Tibial nerve (tissue), 3 donors: ENCODE results near the gene CYP2D6.

Experiments
- POLR2A ChIP-seq, 2 donors: fragments of 450-650 bp; IDR thresholded peaks; one replicate each; pipeline ENCODE4 v1.6.1; 2017; ENCODE audit warnings: antibody characterized with exemption in 2 of 2, mild to moderate bottlenecking in 2 of 2, moderate library complexity in 2 of 2
- TF ChIP-seq, protein P1 (sequence below), 5 experiments: fragments of 200-600 bp in 3 of 5; fragments of 450-650 bp in 2 of 5; sonication (generic) in 3 of 5; IDR thresholded peaks; one replicate each; pipeline ENCODE4 v1.5.1; 2016 to 2019; ENCODE audit warnings: antibody characterized with exemption in 5 of 5, mild to moderate bottlenecking in 3 of 5, moderate library complexity in 2 of 5

DNA sequence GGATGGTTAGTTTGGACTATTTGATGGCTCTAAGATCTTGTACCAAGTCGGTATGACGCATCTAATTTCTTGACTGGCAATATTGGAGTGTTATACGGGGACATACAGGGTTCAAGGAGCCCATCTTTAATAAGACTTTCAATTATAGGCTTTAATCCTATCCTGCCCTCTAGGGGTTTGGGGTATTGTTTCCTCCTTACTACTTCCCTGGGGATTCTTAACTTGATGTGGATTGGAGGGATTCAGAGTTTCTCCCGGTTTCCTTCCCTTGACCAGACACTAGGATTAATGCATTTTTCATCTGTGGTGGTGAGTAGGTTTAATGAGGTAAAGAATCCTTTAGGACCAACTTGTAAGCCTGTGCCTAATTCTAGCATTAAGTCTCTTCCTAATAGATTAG lies 18.8 kb downstream of the CYP2D6 start:
- TF ChIP-seq, protein P1, sequence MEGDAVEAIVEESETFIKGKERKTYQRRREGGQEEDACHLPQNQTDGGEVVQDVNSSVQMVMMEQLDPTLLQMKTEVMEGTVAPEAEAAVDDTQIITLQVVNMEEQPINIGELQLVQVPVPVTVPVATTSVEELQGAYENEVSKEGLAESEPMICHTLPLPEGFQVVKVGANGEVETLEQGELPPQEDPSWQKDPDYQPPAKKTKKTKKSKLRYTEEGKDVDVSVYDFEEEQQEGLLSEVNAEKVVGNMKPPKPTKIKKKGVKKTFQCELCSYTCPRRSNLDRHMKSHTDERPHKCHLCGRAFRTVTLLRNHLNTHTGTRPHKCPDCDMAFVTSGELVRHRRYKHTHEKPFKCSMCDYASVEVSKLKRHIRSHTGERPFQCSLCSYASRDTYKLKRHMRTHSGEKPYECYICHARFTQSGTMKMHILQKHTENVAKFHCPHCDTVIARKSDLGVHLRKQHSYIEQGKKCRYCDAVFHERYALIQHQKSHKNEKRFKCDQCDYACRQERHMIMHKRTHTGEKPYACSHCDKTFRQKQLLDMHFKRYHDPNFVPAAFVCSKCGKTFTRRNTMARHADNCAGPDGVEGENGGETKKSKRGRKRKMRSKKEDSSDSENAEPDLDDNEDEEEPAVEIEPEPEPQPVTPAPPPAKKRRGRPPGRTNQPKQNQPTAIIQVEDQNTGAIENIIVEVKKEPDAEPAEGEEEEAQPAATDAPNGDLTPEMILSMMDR (IDR thresholded peaks at IDR 0.05): no peak
- TF ChIP-seq POLR2A (IDR thresholded peaks at IDR 0.05): no peak
